CD1c-positive myeloid dendritic cell (primary cell): ENCODE results near the gene CHST5.

ENCODE experiments used
- DNase-seq: peaks from one replicate; pipeline ENCODE4 v3.0.0-alpha.2; 2016; ENCODE audit errors: extremely low spot score

Gene CHST5

DNA sequence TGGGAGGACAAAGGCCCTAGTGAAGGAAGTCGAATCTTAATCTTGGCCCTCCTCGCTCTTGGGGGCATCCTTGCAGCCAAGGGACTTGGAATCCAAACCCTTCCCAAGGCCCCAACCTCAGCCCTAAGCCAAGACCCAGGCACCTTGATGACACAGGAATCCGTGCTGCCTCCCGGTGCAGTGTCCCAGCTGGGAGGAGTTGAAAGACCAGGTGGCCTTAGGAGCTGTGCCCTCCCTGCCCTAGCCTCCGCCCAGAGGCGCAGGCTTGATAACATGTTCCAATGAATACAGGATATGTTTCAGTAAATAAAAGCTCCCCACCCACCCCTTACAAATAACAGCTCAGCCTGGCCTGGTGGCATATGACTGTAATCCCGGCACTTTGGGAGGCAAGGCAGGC is at the start of gene CHST5:
CHST5 (minus strand) TSS at position 208 of the 400 bp plus-strand sequence. CDS start 5,724 bp downstream, outside the sequence.
- DNase-seq, result no peak

DNA sequence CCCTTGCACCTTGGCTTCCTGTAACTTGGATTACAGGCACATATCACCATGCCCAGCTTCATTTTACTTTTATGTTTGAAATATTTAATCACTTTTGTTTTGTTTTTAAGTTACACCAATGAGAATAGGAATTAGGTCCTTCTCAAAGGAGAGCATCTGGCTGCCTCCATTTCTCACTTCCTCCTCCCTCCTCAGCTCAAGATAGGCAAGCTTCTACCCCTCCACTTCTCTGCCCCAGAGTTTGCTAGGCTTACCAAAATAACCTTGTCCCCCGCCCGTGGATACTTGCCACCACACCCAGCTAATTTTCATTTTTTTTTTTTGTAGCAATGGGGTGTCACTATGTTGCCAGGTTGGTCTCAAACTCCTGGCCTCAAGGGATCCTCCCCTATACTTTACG is 48.2 kb upstream of the CHST5 start:
- peak; percentile 15 for DNase-seq

DNA sequence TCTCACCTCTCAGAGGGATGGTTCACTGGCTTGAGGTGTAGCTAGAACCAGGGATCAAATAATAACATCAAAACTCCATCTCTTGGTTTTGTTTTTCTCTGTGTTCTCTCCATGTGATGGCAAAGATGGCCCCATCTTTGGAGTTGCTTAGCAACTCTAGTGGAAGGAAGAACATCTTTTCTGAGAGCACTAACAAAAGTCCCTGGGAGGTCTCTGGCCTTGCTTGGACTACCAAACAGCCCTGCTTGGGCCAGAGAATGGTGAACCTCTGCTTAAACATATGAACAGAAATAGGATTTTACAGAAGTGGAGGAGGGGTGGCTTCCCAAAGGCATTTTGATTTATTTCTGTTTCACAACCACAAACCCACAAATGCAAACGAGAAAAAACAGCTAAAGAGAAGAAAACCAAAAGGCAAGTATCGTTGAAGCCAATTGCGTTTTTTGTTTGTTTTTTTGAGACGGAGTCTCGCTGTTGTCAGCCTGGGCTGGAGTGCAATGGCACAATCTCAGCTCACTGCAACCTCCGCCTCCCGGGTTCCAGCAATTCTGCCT is 43.5 kb upstream of the CHST5 start:
- no peak for DNase-seq

DNA sequence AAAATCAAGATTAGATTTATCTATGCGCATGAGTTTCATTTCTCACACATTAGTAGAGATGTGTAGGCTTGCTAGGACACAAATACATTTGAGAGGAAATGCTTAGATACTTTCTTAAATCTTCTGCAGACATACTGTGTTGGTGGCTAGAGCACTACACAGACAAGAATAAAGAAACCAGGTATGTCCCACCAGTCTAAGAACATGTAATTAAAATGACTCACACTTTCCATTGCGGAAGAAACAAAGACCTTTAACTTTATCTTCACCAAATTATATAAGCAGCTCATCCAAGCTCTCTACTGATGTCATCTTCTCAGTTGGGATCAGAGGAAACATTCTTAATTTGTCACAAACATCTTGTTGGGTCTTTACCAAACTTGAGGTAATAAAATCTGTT is 42.8 kb upstream of the CHST5 start:
- no peak for DNase-seq

DNA sequence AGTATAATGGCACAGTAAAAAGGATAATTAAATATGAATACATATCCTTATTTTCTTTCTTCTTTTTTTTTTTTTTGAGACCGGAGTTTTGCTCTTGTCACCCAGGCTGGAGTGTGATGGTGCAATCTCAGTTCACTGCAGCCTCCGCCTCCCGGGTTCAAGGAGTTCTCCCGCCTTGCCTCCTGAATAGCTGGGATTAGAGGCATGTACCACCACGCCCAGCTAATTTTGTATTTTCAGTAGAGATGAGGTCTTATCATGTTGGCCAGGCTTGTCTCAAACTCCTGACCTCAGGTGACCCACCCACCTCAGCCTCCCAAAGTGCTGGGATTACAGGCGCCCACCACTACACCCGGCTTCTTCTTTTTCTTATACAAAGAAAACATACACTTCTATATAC is 42.3 kb upstream of the CHST5 start:
- DNase-seq, result no peak

DNA sequence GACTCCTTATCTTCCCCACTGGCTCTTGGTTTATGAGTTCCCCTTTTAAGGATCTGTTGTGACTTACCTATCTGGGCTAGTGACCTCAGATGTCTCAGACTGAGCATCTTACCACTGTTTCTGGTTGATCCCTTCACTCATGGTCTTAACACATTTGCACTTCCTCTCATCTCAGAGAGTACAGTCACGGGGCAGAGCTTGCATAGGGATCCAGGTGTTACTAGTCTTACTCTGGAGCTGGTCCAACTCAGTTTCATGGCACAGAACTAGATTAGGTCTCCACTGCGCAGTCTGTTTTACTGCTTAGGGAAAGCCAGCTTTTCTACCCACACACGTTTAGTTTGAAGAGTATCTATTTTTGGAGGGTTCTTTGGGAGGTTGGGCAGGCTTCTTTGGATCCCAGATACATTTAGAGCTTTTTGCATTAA is 40.5 kb upstream of the CHST5 start:
- no peak for DNase-seq

DNA sequence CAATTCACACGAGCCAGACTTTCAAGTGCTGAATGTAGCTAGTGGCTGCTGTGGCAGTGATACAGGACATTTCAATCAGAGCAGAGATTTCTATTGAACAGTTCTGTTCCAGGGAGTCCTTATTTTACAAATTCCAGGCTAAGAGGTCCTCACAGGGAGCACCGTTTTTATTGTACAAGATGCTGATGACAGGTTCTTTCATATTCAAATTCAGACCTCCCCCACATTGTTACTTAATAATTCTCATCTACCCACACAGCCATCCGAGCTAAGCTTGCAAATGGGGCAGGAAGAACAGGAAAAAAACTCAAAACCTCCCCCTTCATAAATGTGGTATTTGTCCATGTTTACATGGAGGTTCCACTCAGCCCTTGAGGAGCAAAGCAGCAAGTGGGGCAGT is 40.0 kb upstream of the CHST5 start:
- DNase-seq, result peak; percentile 16

DNA sequence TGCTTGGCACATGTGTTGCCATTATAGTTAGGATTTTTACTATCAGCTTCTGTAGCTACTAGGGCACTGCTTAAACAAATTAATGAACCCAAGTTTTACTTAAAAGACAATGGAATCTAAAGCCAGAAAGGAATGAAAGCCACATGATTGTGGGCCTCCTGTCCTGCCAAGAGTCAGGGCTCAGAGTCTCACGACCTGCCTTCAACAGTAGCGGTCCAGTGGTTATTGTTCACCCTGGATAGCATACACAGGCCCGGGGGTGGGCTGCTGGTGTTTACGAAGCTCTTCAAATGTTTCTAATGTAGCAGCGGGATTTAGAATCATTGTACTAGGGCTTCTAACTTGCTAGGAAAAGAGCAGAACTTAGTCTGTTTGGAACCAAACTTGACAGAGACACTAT is 38.0 kb upstream of the CHST5 start:
- no peak for DNase-seq

DNA sequence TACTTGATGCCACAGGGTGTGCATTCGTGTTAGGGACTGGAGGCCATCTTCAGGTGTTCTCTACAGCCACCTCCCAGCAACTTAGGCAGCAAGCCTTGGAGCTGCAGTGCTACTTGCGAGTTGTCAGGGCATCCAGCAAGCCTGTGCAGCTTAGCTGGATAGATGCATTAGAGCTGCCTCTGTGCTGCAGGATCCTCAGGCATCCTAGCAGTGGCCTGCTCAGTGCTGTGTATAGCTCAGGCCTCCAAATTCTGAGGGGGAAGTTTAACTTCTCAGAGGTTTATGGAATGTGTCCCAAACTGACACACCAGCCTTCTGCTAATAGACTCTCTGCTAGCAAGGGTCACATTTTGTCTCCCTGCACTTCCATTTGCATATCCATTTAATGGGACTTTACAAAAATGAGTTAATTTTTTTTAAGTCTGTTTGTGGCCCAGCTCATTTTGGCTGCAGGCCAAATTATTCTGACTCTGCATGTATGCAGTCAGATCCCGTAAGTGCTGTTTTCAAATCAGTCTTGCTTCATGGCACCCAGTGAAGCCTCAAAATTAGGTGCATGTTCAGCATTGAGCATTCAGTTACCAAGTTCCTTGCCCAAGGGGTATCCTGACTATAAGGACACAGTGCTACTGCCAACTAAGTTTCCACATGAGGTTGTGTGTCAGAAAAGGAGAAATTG is 37.1 kb upstream of the CHST5 start:
- no peak for DNase-seq

DNA sequence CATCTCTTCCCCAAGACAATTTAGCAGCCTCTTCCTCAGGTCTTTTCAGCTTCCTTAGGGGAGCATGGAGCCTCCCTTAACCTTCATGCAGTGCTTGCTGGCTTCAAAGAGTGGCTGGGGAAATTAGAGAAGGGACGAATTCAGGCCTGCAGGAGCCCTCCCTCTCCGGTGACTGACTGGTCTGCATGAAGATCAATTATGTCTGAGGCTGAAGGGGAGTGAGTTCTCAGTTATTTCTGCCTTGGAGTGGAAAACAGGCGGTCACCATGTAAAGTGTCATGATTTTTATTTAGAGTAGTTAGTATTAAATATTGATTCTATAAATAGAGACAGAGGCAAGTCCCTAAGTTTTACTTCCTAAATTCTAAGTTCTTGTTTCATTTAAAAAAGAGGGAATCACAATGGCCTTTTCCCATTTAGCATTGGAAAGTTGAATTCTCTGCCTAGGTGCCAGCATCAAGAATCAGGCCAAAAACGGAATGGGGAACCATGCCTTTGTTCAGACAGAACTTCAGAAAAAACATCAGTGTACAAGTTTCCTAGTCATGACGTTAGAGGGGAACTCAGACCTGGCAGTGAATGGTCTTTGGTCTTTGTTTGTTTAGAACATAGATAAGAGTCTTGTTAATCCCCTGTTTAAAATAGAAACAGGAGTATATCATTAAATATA is 34.6 kb upstream of the CHST5 start:
- DNase-seq, result peak; percentile 78

DNA sequence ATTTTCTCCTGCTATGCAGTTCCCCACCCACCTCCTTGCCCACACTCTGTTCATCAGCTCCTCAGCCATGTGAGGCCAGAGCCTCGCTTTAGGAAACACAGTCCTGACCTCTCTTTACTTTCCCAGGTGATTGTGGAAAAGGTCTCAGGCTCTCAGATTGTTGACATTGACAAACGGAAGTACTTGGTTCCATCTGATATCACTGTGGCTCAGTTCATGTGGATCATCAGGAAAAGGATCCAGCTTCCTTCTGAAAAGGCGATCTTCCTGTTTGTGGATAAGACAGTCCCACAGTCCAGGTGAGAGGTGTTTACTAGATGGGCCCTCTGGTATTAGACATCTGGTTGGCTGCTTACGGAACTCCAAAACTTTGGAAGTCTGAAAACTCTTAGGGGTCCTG is 32.0 kb upstream of the CHST5 start:
- no peak for DNase-seq

DNA sequence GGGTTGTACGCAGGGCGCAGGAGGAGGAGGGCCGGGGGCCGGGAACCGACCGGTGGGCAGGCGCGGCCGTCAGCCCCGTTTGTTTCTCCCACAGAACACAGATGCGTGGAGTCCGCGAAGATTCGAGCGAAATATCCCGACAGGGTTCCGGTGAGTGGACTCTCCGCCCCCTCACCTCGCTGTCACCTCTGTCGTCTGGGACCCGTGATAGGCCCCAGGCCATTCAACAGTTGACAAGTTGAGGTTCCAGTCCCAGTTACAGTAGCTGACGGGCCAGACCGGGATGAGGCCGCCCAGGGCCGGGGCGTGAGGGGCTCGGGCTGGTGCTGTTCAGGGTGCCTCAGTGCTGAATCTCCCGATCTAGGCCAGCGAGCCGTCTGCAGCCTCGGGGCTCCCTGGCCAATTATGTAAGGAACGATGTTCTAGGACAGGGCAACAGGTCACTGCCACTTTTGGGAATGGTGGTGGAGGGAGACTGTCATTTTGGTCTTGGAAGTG is 30.9 kb upstream of the CHST5 start:
- DNase-seq, result peak; percentile 44

DNA sequence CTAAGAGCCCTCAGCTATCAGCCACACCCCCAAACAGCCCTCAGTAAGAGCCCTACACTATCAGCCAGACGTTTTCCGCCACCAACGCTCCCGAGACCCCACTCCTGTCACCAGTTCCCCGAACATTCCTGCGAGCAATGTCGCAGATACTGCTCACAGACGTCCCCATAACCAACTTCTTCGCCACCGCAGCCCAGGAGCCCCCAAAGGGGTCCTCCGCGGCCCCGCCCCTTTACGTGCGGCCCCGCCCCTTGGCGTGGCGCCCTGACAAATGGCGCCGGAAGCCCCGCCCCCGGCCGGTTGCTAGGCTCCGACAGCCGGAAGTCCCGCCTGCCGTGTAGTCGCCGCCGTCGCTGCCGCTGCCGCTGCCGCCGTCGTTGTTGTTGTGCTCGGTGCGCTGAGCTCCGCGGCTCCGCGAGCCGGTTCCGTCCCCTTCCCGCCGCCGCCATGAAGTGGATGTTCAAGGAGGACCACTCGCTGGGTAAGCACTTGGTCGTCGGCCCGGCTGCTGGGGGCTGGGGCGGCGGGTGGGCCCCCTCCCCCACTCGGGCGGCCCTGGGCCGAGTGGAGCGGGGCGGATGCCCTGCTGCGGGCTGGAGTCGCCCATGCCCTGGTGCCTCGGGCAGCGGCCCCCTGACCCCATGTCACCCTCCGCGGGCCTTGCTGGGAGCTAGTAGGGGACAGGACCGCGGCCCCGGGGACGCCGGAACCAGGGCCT is 30.3 kb upstream of the CHST5 start, which contains the start of gene GABARAPL2:
GABARAPL2 (plus strand) TSS at position 340 of the 718 bp plus-strand sequence; CDS start at position 448, 108 bp downstream.
- DNase-seq, result peak; percentile 96

DNA sequence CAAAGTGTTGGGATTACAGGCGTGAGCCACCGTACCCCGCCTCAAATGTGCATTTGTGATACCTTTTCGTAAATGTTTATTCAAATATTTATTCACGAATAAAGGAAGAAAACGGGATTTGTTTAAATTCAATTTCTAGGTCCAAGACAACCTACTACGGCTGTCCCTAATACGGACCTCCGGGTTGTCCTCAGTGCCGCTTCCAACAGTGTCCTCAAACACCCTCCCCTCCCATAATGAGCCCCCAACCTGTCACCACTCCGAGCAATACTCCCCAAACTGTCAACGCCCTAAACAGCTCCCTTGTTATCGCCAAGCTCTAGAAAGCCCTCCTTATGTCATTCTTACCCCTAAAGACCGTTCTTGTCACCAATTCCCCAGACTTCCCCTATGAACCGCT is 29.7 kb upstream of the CHST5 start:
- DNase-seq, result no peak

DNA sequence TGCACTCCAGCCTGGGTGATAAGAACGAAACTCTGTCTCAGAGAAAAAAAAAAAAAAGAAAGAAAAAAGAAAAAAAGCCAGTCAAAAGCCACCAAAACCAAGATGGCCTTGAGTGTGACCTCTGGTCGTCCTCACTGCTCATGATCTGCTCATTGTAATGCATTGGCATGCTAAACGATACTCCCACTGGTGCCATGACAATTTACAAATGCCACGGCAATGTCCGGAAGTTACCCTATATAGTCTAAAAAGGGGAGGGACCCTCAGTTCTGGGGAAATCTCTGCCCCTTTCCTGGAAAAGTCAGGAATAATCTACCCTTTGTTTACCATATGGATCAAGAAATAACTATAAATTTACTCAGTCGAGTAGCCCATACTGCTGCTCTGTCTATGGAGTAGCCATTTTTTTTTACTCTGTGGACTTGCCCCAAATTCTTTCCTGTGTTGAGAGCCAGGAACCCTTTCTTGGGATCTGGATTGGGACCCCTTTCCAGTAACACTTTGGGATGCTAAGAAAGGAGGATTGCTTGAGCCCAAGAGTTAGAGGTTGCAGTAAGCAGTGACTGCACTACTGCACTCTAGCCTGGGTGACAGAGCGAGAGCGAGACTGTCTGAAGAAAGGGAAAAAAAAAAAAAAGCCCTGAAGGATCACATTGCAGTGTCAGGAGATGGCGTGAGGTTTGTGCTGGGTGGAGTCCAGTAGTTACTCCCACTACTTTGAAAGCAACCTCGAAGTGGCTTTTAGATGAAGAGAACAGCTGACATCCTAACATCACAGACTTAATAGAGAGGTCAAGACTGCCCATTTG is 23.9 kb upstream of the CHST5 start:
- no peak for DNase-seq

DNA sequence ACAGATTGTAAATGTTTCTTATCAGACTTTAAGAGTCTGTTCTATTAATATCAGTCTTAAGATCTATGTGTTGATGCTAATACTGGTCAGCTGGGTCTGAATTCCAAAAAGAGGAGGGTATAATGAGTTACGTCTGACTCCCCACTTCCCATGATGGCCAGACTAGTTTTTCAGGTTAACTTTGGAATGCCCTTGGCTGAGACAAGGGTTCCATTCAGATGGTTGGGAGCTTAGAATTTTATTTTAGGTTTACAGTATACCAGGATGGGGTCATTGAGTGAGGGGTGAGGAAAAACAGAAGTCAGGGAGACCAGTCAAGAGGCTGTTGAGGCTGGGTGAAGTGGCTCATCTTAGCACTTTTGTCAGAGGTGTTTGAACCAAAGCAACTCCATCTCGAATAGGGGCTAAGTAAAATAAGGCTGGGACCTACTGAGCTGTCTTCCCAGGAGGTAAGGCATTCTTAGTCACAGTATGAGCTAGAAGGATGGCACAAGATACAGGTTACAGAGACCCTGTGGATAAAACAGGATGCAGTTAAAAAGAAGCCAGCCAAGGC is 23.0 kb upstream of the CHST5 start:
- no peak for DNase-seq

DNA sequence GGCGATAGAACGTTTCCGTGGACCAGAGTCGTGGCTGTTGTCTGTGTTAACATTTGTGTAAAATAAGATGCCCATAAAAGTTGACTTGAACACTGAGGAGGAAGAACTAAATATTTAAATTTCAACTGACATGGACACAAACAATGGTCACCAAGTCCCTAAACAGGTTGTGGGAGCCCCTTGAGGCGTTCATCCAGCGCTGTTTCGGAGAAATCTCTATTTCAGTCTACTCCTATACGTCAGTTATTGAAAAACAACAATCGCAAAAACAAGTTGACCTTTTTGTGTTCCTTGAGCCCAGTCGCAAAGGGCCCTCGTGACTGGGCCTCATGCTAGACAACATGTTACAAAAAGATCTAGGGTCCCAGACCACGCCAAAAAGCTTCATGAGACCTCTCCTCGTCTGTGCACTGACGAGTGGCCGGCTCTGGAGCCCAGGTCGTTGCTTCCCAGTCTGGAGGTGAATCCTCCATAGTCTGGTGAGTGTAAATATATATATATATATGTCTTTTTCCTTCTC is 20.6 kb upstream of the CHST5 start:
- no peak for DNase-seq

DNA sequence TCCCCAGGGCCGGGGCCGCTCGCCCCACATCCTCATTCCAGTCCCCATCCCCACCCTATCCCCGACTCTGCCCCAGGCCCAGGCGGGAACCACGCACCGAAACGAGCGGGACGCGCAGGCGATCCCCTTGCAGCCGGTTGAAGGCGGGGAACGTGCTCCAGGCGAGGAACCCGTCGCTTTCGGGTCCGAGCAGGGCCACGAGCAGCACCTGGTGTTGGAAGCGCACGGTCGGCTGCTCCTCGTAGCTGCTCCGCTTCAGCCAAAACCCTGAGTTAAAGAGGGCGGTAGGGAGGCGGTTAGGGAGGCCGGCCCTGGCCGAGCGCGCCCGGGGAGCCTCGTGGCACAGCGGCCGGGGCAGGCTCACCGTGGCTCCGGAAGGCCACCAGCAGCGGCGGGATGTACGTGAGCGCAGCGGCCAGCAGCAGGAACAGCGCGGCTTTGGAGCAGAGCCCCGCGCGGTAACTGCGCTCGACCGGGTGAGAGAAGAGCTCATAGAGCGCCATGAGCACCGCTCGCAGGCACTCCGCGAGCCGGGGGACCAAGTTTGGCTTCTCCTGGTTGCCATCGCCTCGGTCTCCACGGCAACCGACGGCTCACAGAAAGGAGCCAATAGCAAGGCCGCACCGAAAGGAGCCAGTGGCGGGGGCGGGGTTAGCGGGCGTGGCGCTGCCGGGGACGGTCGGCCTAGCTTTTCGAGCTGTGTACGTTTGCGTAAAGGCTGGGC is 20.0 kb upstream of the CHST5 start, which contains the start of gene TMEM231:
TMEM231 (minus strand) TSS at position 546 of the 724 bp plus-strand sequence; CDS start at position 503, 43 bp downstream.
- DNase-seq, result peak; percentile 96

DNA sequence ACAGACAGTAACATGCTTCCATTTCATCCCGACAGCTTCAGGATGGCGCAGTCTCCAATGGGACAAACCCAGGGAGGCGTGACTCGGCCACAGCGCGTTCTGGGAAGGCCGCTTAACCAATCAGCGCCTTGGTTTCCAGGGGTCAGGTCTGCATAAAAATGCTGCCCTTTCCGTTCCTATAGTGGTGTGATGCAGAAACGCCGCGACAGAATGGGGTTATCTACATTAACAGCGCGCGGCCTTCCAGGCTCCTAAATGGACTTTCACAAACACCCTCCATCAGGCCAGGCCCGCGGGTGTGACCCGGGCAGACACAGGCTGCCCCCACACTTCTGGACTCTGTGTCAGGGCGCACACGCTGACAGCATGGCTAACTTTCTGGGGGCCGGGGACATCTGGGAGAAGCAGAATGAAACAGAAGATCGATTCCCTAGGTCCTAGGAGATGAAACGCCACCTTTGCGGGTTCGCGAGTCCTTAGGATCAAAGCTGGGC is 19.4 kb upstream of the CHST5 start:
- peak; percentile 13 for DNase-seq

DNA sequence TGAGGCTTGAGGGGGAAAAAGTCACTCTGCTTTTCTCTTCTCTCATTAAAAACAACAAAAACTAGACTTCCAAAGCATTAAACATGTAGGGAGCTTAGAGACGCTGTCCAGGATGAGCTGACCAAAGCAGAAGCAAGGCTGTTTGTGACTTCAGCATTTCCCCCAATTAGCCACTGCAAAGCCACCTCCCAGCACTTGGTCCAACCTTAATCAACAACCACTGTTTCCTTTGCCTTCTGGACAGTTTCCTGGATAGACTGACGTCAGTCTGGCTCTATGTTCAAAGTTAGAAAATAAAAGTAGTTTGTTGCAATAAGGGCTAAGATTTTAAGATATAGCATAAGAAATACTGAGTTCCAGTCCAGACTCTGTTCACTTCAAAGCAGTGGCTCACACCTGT is 17.0 kb upstream of the CHST5 start:
- DNase-seq, result no peak
